ENCODE results near the gene PRMT5. TPM values are rescaled to one million over a fixed set of nuclear protein-coding genes. Genes with fewer than 3 reads are reported as not detected.

The PRMT5 gene
- total RNA-seq, 3 donors from 2014 or later (not counting 1 experiment from before 2014, with no cell fraction given): 16.3 to 22.4 (median 18.5) TPM

DNA sequence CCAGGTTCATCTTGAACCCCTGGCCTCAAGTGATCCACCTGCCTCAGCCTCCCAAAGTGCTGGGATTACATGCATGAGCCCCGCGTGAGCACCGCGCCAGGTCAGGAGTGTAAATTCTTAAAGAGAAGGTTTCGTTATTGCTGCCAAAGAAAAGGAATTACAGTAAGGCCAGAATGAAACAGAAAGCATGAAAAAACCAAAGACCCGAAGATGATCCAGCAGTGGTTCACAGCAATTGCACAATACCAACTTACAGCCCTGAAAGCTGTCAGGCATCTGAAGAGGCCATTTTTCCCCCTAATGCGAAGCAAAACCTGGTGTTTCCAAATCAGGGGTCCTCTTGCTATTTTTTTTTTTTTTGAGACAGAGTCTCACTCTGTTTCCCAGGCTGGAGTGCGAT lies 20.6 kb downstream of the PRMT5 start:
- no peak for ATAC-seq
- WGBS (ENCODE audit: insufficient coverage): 86% methylated on average over 8 of the region's 8 CpGs
- Mint-ChIP-seq H3K36me3 (peaks cover 31% of the 10 kb centered on the region), H3K4me1 (peaks cover 12 to 27% of the 10 kb centered on the region in 2 donors), H3K4me3 (no peak overlapping the region), H3K27me3 (ENCODE audit: low read depth in 2 of 2) (no peaks in the 10 kb centered on the region), H3K27ac (no peak overlapping the region), H3K9me3 (no peaks in the 10 kb centered on the region)
- intact Hi-C loops (cut with micrococcal nuclease): no loop called here
- Histone ChIP-seq H3K4me3 (ENCODE audit: low read length) (no peak overlapping the region), H3K4me1 (ENCODE audit: control insufficient read depth, insufficient read depth, low read length) (no peaks in the 10 kb centered on the region), H3K27ac (ENCODE audit: low read length) (no peak overlapping the region), H3K36me3 (ENCODE audit: control insufficient read depth, insufficient read depth, low read length) (peaks cover 61% of the 10 kb centered on the region), H3K9me3 (ENCODE audit: control insufficient read depth, insufficient read depth, low read length) (no peaks in the 10 kb centered on the region), H3K27me3 (ENCODE audit: control insufficient read depth, insufficient read depth, low read length) (no peaks in the 10 kb centered on the region)
- TF ChIP-seq, protein P1, sequence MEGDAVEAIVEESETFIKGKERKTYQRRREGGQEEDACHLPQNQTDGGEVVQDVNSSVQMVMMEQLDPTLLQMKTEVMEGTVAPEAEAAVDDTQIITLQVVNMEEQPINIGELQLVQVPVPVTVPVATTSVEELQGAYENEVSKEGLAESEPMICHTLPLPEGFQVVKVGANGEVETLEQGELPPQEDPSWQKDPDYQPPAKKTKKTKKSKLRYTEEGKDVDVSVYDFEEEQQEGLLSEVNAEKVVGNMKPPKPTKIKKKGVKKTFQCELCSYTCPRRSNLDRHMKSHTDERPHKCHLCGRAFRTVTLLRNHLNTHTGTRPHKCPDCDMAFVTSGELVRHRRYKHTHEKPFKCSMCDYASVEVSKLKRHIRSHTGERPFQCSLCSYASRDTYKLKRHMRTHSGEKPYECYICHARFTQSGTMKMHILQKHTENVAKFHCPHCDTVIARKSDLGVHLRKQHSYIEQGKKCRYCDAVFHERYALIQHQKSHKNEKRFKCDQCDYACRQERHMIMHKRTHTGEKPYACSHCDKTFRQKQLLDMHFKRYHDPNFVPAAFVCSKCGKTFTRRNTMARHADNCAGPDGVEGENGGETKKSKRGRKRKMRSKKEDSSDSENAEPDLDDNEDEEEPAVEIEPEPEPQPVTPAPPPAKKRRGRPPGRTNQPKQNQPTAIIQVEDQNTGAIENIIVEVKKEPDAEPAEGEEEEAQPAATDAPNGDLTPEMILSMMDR (IDR thresholded peaks at IDR 0.05): no peak
- DNase-seq: no peak

DNA sequence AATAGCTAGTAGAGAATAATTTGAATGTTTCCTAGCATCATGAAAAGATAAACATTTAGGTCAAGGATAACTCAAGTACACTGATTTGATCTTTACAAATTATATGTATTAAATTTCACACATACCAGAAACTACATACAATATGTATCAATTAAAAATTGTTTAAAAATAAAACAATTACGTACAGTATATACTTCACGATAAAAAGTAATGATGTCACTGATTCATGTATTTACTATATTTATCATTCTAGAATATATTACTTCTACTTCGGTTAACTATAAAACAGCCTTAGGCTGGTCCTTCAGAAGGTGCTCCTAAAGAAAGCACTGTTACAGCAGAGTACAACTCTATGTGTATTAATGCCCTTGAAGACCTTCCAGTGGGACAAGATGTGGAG lies 21.7 kb downstream of the PRMT5 start:
- Mint-ChIP-seq H3K4me1 (peaks cover 10 to 23% of the 10 kb centered on the region in 2 donors), H3K36me3 (peaks cover 31% of the 10 kb centered on the region), H3K9me3 (no peaks in the 10 kb centered on the region), H3K27ac (no peak overlapping the region), H3K4me3 (no peak overlapping the region), H3K27me3 (ENCODE audit: low read depth in 2 of 2) (no peaks in the 10 kb centered on the region)
- intact Hi-C loops (cut with micrococcal nuclease): no loop called here
- H3K36me3 ChIP-seq (ENCODE audit: control insufficient read depth, insufficient read depth, low read length): peaks cover 69% of the 10 kb centered on the region
- no peak overlapping the region for H3K27ac ChIP-seq (ENCODE audit: low read length)
- ATAC-seq (no peak), DNase-seq (no peak)
- no peak overlapping the region for H3K4me3 ChIP-seq (ENCODE audit: low read length)
- no CpG with 5 or more reads among the region's 3 CpGs for WGBS (ENCODE audit: insufficient coverage)
- H3K4me1 ChIP-seq (ENCODE audit: control insufficient read depth, insufficient read depth, low read length): no peaks in the 10 kb centered on the region
- H3K9me3 ChIP-seq (ENCODE audit: control insufficient read depth, insufficient read depth, low read length): no peaks in the 10 kb centered on the region
- TF ChIP-seq, protein P1 (IDR thresholded peaks at IDR 0.05): no peak
- no peaks in the 10 kb centered on the region for H3K27me3 ChIP-seq (ENCODE audit: control insufficient read depth, insufficient read depth, low read length)

DNA sequence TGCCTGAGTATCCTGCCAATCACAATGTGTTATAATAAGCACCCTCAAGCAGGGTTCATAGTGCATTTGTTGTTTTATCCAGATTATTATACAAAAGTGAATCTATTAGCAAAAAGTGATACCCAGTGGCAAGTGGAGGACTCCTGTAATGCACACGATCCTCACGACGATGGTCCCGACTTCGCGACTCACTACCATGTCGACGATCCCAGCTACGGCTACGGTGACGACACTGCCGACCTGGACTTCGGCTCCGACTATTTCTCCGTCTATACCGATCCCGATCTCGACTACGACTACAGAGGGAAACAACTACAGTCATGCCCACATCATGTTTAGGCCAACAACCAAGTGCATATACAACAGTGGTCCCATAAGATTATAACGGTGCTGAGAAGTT lies 23.1 kb downstream of the PRMT5 start:
- Histone ChIP-seq H3K27ac (ENCODE audit: low read length) (no peak overlapping the region), H3K36me3 (ENCODE audit: control insufficient read depth, insufficient read depth, low read length) (peaks cover 78% of the 10 kb centered on the region), H3K4me3 (ENCODE audit: low read length) (no peak overlapping the region), H3K27me3 (ENCODE audit: control insufficient read depth, insufficient read depth, low read length) (no peaks in the 10 kb centered on the region), H3K4me1 (ENCODE audit: control insufficient read depth, insufficient read depth, low read length) (no peaks in the 10 kb centered on the region), H3K9me3 (ENCODE audit: control insufficient read depth, insufficient read depth, low read length) (no peaks in the 10 kb centered on the region)
- H3K9me3 Mint-ChIP-seq: no peaks in the 10 kb centered on the region
- peaks cover 45% of the 10 kb centered on the region for H3K36me3 Mint-ChIP-seq
- intact Hi-C loops (cut with micrococcal nuclease): no loop called here
- H3K4me1 Mint-ChIP-seq: peaks cover 6 to 11% of the 10 kb centered on the region in 2 donors
- 98% methylated on average over 19 of the region's 20 CpGs for WGBS (ENCODE audit: insufficient coverage)
- TF ChIP-seq, protein P1 (IDR thresholded peaks at IDR 0.05): no peak
- H3K4me3 Mint-ChIP-seq: no peak overlapping the region
- ATAC-seq (no peak), DNase-seq (no peak)
- no peaks in the 10 kb centered on the region for H3K27me3 Mint-ChIP-seq (ENCODE audit: low read depth in 2 of 2)
- H3K27ac Mint-ChIP-seq: no peak overlapping the region

DNA sequence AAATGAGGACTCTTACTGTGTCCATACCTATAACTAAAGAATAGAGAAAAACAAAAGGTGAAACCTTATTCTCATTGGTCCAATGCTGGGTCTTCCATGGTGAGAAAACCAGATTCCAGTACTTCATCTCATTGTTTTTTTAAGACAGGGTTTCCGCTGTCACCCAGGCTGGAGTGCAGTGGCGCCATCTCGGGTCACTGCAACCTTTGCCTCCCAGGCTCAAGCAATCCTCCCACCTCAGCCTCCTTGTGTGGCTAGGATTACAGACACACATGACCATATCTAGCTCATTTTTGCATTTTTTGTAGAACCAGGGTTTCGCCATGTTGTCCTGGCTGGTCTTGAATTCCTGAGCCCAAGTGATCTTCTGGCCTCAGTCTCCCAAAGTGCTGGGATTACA lies 23.5 kb downstream of the PRMT5 start:
- no peaks in the 10 kb centered on the region for H3K9me3 Mint-ChIP-seq
- over 99% methylated on average over 4 of the region's 4 CpGs for WGBS (ENCODE audit: insufficient coverage)
- peaks cover 80% of the 10 kb centered on the region for H3K36me3 ChIP-seq (ENCODE audit: control insufficient read depth, insufficient read depth, low read length)

More for the DNA sequence above, 23.5 kb downstream of the PRMT5 start:
- H3K4me3 Mint-ChIP-seq: no peak overlapping the region
- TF ChIP-seq, protein P1 (IDR thresholded peaks at IDR 0.05): no peak
- Histone ChIP-seq H3K9me3 (ENCODE audit: control insufficient read depth, insufficient read depth, low read length) (no peaks in the 10 kb centered on the region), H3K27me3 (ENCODE audit: control insufficient read depth, insufficient read depth, low read length) (no peaks in the 10 kb centered on the region), H3K4me1 (ENCODE audit: control insufficient read depth, insufficient read depth, low read length) (no peaks in the 10 kb centered on the region), H3K4me3 (ENCODE audit: low read length) (no peak overlapping the region), H3K27ac (ENCODE audit: low read length) (no peak overlapping the region)
- peaks cover 10 to 11% of the 10 kb centered on the region in 2 donors for H3K4me1 Mint-ChIP-seq
- DNase-seq (no peak), ATAC-seq (no peak)
- H3K27me3 Mint-ChIP-seq (ENCODE audit: low read depth in 2 of 2): no peaks in the 10 kb centered on the region
- peak overlapping the region in 1 of 2 donors; percentile 18 for H3K27ac Mint-ChIP-seq
- H3K36me3 Mint-ChIP-seq: peaks cover 48% of the 10 kb centered on the region
- intact Hi-C loops (cut with micrococcal nuclease): no loop called here
